Measurements from ENCODE around the gene HABP4. TPM values are rescaled to one million over a fixed set of nuclear protein-coding genes. Genes with fewer than 3 reads are reported as not detected.

Gene HABP4
- polyA plus RNA-seq, 1 experiment = 9.2 TPM

DNA sequence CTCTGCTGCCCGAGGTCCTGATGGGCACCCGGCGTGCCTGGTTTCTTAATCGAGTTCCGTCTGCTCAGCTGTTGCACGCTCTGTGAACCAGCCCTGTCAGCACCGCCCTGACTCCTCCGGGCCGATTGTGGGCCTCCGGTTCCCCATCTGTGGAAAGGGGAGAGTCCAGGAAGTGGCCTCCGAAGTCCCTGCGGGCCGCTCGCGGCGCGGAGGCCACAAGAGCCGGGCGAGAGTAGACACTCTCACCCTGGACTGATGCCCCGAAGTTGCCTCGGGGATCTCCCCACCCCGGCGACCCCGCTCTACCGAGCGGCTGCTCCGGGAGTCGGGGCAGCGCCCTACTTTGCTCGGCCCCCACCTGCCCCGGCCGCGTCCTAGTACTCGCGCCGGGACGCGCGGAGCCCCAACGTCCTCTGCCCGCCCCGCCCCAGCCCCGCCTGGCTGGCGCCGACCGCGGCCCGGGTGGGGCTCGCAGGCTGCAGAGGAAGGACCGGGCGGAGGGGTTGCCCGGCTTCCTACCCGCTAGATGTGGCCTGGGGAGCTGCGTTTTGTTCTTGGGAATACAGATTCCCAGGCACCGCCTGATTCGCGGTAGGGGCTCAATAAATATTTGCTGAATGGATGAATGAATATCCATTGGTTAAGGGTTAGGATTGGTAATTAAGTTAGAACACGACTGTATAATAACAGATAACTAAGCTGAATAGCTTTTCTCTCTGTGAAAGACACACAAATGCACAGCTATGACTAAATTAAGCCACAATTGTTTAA is 30.9 kb upstream of the HABP4 start:
- peak overlapping the region; percentile 82 for H3K4me3 ChIP-seq (ENCODE audit: low read depth, low read length)
- H3K27me3 ChIP-seq (ENCODE audit: control insufficient read depth, insufficient read depth, low read length) = no peaks in the 10 kb centered on the region
- ChIA-PET CTCF (no interaction called here), POLR2A (no interaction called here)
- TF ChIP-seq, protein P1, sequence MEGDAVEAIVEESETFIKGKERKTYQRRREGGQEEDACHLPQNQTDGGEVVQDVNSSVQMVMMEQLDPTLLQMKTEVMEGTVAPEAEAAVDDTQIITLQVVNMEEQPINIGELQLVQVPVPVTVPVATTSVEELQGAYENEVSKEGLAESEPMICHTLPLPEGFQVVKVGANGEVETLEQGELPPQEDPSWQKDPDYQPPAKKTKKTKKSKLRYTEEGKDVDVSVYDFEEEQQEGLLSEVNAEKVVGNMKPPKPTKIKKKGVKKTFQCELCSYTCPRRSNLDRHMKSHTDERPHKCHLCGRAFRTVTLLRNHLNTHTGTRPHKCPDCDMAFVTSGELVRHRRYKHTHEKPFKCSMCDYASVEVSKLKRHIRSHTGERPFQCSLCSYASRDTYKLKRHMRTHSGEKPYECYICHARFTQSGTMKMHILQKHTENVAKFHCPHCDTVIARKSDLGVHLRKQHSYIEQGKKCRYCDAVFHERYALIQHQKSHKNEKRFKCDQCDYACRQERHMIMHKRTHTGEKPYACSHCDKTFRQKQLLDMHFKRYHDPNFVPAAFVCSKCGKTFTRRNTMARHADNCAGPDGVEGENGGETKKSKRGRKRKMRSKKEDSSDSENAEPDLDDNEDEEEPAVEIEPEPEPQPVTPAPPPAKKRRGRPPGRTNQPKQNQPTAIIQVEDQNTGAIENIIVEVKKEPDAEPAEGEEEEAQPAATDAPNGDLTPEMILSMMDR (IDR thresholded peaks at IDR 0.05; ENCODE audit: insufficient read depth, low read depth, low read length) = no peak
- H3K36me3 ChIP-seq (ENCODE audit: control insufficient read depth, insufficient read depth, low read length) = no peaks in the 10 kb centered on the region
- DNase-seq (ENCODE audit: low read depth) = no peak

DNA sequence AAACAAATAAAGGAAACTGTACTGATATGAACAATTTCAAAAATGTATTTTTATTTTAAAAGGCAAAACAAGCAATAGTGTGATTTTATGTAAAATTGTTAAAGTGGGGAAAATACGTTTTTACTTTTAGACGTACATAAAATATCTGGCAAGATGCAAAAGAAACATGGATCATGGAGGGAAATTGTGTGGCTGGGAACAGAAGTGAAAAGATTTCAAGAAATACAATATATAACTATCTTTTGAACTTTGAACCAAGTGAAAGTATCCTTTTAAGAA is 30.3 kb upstream of the HABP4 start:
- Histone ChIP-seq H3K4me3 (ENCODE audit: low read depth, low read length) (peak overlapping the region; percentile 82), H3K36me3 (ENCODE audit: control insufficient read depth, insufficient read depth, low read length) (no peaks in the 10 kb centered on the region), H3K27me3 (ENCODE audit: control insufficient read depth, insufficient read depth, low read length) (no peaks in the 10 kb centered on the region)
- DNase-seq (ENCODE audit: low read depth) = no peak
- TF ChIP-seq, protein P1 (IDR thresholded peaks at IDR 0.05; ENCODE audit: insufficient read depth, low read depth, low read length) = no peak
- ChIA-PET POLR2A (no interaction called here), CTCF (no interaction called here)

DNA sequence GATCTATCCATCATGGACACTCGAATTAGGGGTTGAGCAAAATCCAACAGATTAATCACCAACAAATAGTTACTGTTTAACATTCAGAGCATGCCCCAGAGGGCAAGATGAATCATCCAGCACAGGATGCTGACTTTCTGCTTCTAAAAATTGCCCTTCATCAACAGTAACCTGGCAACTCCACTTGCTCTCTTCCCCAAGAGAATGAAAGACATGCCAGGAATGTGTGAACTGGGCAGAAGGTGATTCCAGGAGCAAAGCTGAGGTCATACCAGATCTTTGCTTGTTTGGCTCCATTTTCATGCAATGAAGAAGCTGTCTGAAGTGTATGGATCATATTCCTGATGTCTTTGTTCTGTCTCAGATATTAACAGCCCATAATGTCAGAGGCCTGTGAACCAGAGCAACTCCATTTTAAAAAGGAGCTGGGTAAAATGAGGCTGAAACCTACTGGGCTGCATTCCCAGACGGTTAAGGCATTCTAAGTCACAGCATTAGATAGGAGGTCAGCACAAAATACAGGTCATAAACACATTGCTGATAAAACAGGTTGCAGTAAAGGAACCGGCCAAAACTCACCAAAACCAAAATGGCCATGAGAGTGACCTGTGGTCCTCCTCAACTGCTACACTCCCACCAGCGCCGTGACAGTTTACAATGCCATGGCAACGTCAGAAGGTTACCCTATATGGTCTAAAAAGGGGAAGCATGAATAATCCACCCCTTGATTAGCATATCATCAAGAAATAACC is 29.3 kb upstream of the HABP4 start:
- CTCF ChIA-PET = no interaction called here
- no peak overlapping the region for H3K4me3 ChIP-seq (ENCODE audit: low read depth, low read length)

DNA sequence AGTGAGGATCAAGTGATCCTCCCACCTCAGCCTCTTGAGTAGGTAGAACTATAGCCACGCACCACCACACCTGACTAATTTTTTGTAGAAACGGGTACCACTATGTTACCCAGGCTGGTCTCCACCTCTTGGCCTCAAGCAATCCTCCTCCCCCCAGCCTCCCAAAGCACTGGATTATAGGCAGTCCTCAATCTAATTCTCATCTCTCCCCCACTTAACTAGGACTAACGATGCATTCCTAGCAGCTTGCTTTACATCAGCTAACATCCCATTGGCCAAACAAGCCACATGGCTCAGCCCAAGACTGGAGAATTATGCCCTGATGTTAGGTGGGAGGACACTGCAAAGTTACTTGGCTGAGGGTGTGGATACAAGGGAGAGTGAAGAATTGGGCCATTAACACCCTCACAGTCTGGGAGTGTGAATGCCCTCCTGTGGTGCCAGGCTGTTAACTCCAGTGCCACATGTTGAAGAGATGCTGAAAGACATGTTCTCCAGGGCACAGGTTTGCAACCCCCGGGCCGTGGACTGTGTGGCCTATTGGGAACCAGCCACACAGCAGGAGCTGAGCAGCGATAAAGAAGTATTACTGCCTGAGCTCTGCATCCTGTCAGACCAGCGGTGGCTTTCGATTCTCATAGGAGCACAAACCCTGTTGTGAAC is 26.5 kb upstream of the HABP4 start:
- POLR2A ChIA-PET = interaction anchor here (0.6 kb wide), 1 partner anchor 11 kb away, joined by 5 read pairs; no protein-coding TSS in a partner anchor
- H3K27me3 ChIP-seq (ENCODE audit: control insufficient read depth, insufficient read depth, low read length) = no peaks in the 10 kb centered on the region
- CTCF ChIA-PET = interaction anchor here (1.1 kb wide), 1 partner anchor 96 kb away, joined by 3 read pairs; no protein-coding TSS in a partner anchor
- H3K36me3 ChIP-seq (ENCODE audit: control insufficient read depth, insufficient read depth, low read length) = no peaks in the 10 kb centered on the region
- DNase-seq (ENCODE audit: low read depth) = no peak
- TF ChIP-seq, protein P1 (IDR thresholded peaks at IDR 0.05; ENCODE audit: insufficient read depth, low read depth, low read length) = no peak
- no peak overlapping the region for H3K4me3 ChIP-seq (ENCODE audit: low read depth, low read length)

More for the DNA sequence above, 29.3 kb upstream of the HABP4 start:
- H3K27me3 ChIP-seq (ENCODE audit: control insufficient read depth, insufficient read depth, low read length) = no peaks in the 10 kb centered on the region
- TF ChIP-seq, protein P1 (IDR thresholded peaks at IDR 0.05; ENCODE audit: insufficient read depth, low read depth, low read length) = no peak
- no peaks in the 10 kb centered on the region for H3K36me3 ChIP-seq (ENCODE audit: control insufficient read depth, insufficient read depth, low read length)
- POLR2A ChIA-PET = no interaction called here
- peak; percentile 89 for DNase-seq (ENCODE audit: low read depth)

DNA sequence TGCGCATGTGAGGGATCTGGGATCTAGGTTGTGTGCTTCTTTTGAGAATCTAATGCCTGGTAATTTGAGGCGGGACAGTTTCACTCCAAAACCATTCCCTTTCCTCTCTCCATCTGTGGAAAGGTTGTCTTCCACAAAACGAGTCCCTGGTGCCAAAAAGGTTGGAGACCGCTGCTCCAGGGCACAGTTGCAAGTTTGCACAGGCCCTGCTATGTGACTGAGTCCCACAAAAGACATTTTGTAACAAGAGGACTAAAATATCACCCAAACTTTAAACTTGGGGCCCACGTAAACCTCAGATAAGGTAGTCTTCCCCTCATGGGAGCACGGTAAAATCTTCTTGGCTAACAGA is 26.0 kb upstream of the HABP4 start:
- Histone ChIP-seq H3K27me3 (ENCODE audit: control insufficient read depth, insufficient read depth, low read length) (no peaks in the 10 kb centered on the region), H3K4me3 (ENCODE audit: low read depth, low read length) (no peak overlapping the region), H3K36me3 (ENCODE audit: control insufficient read depth, insufficient read depth, low read length) (no peaks in the 10 kb centered on the region)
- ChIA-PET CTCF (interaction anchor here (1.1 kb wide), 1 partner anchor 97 kb away, joined by 3 read pairs; no protein-coding TSS in a partner anchor), POLR2A (interaction anchor here (0.6 kb wide), 1 partner anchor 12 kb away, joined by 5 read pairs; no protein-coding TSS in a partner anchor)
- TF ChIP-seq, protein P1 (IDR thresholded peaks at IDR 0.05; ENCODE audit: insufficient read depth, low read depth, low read length) = no peak
- DNase-seq (ENCODE audit: low read depth) = no peak

Data from BJ (cell line).